IPS-11a (cell line): ENCODE measurements around the gene TUFT1.

Source experiments
- H3K4me3 ChIP-seq: one replicate; pipeline ENCODE4 v1.5.1; 2013; ENCODE audit warnings: low read depth, low read length, control low read depth

TUFT1 gene, protein sequence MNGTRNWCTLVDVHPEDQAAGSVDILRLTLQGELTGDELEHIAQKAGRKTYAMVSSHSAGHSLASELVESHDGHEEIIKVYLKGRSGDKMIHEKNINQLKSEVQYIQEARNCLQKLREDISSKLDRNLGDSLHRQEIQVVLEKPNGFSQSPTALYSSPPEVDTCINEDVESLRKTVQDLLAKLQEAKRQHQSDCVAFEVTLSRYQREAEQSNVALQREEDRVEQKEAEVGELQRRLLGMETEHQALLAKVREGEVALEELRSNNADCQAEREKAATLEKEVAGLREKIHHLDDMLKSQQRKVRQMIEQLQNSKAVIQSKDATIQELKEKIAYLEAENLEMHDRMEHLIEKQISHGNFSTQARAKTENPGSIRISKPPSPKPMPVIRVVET

DNA sequence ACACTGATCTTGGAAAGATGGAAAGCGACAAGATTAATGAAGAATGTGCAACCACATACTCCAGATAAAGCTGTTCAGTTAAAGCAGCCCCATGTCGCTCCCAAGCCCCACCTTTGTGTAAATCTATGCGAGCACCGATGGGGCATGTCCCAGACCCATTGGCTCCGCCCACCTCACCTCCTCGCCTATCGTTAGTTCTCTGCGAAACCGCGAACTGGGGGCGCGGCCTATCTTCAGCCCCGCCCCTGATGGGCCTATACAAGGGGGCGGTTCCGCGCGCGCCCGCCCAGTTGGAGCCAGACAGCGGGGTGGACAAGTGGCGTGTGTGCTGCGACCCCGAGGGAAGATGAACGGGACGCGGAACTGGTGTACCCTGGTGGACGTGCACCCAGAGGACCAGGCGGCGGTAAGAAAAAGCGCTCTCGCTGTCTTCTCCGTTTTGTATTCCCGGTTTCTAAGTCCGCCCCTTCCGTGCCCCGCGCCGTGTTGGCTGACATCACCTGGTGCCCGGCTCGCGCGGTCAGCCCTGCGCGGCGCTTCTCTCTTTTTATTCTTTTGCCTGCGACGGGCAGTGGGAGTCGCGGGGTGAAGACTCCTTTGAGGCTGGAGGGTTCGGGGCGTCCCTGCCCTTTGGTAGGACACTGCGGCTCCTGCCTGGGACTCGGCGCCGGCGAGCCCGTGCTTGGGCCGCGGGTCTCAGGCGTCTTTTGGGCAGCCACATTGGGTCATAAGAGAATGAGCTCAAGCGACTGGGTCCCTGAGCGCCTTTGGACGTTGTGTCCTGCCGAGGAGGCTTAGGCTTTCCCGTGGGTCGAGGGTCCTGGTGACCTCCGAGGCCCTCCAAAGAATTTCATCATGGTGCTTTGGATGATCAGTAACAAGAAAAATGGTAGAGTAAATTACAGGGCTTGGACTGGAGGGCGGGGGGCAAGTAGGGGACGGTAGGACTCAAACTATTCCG lies at the start of gene TUFT1:
Gene TUFT1, plus strand, starts transcription at position 289 of the 961 bp plus-strand sequence. Its CDS starts 58 bp downstream, at position 347.
- H3K4me3 ChIP-seq = peak within 1 kb of the TSS; percentile 89

DNA sequence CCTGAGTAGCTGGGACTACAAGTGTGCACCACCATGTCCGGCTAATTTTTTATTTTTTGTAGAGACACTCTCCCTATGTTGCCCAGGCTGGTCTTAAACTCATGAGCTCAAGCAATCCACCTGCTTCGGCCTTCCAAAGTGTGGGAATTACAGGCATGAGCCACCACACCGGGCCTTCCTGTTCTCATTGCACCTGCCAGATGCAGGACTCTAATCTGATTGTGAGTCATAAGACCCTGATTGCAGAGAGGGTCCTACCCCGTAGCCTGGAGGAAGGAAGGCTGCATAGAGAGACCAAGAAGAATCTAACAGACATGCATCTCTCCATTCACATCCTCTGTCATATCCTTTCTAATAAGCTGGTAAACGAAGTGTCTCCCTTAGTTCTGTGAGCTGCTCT lies 48.5 kb upstream of the TUFT1 start:
- no peak overlapping the region for H3K4me3 ChIP-seq

DNA sequence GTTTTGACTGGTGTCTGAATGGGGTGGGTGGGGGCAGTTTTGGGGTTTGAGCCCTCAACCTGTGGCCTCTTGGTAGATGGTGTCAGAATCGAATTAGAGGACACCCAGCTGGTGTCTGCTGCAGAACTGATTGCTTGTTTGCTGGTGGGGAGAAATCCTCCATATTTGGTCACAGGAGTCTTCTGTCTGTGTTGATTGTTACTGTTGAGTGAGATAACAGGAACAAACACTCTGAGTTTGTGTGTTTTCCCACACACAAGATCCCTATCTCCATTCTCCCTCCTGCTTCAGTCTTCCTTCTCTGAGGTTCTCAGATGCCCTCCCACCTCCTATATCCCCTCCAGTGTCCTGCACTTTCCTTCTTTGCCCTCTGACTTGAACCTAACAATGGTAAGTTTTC lies 48.0 kb upstream of the TUFT1 start:
- no peak overlapping the region for H3K4me3 ChIP-seq

DNA sequence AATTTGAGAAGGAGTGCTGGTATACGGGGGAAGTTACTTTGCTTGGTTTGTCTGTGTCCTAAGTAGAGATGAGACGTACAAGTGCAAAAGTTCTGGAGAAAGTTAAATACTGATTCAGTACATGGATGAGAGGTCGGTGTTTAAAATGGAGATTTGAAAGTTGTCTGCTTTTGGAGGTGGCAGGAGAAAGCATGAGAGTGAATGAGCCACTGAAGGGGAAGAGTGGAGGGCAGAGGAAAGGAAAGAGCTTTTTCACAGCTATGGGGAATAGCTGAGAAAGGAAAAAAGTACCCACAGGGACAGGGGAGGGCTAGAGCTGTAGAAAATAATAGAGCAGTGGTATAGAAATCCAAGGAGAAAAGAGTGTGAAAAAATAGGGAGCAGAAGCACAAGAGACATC lies 47.1 kb upstream of the TUFT1 start:
- H3K4me3 ChIP-seq = no peak overlapping the region

DNA sequence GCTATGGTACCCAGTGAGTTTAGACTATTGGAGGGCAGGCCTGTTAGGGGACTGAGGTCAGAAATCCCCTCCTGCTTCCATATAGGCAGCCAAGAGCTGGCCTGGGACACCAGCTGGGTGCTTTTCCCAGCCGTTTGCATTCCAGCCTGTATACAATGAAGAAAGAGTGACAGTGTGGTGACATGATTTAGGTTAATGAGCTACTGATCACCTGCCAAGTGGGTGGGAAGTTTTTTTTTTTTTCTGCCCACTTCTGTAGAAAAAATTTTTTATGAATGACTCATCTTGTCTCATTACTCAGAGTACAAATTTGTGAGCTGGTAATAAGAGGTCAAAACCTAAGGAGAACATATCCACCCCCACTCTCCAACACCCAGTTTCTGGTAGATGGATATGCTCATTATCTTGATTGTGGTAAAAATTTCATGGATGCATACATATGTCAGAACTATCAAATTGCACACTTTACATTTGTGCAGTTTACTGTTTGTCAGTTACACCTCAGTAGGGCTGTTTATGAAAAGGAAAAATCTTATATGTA lies 45.3 kb upstream of the TUFT1 start:
- no peak overlapping the region for H3K4me3 ChIP-seq

DNA sequence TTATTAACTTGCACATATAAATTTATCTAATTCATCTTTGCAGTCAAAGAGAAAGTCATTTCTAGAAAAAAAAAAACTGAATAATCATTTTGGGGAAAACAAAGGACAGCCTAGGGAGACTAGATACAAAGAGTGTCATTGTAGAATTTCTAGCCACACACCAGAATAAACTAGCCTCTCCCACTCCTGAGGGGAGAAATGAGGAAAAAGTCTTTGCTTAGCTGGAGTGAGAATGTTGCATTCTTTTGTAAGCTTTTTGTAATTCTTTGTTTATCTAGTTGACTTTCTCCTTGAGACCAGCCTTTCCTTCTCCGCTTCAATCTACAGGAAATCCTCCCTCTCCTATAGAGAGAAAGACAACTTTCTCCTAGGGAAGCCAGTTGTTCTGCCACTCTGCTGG lies 44.8 kb upstream of the TUFT1 start:
- no peak overlapping the region for H3K4me3 ChIP-seq

DNA sequence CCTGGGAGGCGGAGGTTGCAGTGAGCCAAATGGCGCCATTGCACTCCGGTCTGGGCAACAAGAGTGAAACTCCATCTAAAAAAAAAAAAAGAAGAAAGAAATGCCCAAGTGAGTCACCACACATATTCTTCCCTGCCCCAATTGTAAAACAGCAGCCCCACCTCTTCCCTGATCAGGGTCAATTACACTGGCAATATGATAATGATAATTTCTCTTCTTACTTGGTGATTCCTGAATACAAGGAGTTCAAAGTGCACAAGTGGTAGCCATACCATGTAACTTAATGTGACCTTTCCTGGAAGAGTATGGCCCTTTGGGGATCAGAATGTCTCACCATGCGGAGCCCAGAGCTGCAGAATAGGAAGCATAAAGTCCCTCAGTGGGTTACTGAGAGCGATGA lies 40.7 kb upstream of the TUFT1 start:
- H3K4me3 ChIP-seq = no peak overlapping the region

DNA sequence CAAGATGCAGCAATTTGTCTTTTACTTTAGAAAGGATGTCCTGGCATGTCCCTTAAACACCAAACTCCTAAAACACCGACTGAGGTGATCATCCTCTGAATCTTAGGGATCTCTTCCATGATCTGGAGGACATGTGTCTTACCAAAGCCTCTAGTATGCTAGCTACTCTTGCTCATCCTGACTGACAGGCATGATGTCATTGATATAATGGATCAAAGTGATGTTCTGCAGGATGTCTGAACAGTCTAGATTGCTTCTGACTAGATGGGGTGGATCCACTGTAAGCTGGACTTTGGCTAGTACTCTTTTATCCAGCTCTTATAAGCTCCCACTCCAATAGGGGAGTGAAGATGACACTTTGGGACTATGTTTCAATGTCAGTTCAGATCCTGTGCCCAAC lies 40.2 kb upstream of the TUFT1 start:
- no peak overlapping the region for H3K4me3 ChIP-seq

DNA sequence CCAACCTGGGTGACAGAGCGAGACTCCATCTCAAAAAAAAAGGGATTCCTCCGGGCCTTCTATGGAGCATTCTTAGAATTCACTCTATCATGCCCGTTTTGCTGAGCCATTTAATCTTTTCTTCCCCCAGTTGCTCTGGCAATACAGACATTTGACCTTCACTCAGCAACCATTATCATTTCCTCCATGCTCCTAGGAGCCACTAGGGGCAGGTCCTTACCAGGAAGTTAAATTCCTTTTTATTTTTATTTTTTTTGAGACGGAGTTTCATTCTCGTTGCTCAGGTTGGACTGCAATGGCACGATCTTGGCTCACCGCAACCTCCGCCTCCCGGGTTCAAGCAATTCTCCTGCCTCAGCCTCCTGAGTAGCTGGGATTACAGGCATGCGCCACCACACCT lies 38.6 kb upstream of the TUFT1 start:
- H3K4me3 ChIP-seq = no peak overlapping the region

DNA sequence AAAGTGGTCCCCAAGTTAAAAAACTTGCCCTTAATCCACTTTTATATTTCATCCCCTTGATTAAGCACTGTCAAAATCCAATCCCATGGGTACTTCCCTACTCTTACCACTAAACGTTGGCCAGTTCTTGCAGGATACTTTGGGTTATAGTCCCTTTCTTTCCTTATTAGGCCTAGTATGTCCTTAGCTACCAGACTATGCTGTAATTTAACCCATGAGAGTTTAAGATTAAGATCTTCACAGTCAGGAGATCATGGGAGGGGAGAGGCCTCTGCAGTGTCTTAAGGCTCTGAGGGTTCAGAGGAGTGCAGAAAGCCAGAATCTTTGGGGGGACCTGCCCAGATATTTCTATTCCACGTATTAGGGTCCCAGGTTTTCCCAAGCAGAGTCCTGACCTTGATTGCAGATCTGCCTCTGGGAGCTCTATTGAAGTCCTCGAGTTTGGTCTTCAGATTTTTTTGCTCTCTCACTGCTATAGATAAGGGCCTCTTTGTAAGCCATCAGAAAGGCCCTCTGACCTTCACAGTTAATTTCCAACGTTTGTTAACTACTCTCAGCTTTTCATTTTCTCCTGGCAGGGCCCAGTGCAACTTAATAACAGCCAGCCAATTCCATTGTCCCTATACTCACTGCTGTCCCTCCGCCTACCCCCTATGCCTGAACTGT lies 37.9 kb upstream of the TUFT1 start:
- no peak overlapping the region for H3K4me3 ChIP-seq

DNA sequence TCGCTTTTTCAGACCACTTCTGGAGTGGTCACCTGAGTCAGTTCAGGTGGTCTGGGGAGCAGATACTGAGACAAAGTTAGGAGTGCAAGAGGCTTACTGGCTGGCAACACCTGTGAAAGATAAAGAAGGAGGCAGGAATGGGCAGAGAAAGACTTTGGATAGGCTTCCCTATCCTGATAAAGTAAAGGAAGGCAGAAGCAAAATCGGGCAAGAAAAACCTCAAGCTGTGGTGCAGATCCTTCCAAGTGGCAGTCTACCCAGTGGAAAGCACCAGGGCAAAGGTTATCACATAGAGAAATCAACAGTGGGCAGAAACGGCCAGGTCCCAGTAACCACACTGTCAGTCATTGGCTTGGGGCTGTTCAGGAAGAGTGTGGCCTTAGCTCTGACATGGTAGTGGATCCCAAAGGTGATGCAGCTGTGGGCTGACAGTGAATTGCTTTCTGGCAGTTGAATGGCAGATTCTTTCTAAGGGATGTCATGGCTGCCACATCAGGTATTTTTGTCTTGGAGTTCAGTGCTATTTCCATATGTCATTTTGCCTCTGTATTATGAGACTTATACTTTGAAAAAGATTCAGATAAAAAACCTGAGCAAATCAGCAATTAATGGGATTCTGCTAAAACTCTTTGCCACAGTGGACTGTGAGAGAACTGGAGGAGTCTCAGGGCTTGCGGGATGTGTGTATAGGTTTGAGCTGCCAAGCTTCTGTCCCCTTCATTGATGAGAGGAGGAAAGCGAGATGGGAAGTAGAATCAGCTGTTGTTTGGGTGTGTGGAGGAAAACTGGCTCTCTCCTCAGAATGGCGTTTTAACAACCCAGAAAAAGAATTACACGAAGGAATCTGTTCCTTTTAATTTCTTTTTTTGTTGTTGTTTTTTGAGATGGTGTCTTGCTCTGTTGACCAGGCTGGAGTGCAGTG lies 37.0 kb upstream of the TUFT1 start:
- H3K4me3 ChIP-seq = no peak overlapping the region

DNA sequence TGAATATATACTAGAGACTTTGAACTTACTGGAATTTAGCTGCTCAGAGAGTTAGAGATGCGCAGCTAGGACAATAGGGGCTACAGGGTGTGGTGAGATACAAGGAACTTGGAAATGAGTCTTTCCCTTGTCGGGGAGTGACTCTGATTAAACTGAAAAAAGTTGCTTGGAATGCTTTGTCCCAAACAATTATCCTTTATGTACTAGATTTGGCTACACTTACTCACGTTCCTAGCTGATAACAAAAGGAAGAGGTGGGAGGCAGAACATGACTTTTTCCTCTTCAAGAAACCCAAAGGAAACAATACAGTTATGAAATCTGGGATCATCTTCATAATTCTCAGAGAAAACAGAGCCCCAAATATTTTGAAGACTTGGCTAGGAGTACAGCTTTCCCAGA lies 35.9 kb upstream of the TUFT1 start:
- H3K4me3 ChIP-seq = no peak overlapping the region

DNA sequence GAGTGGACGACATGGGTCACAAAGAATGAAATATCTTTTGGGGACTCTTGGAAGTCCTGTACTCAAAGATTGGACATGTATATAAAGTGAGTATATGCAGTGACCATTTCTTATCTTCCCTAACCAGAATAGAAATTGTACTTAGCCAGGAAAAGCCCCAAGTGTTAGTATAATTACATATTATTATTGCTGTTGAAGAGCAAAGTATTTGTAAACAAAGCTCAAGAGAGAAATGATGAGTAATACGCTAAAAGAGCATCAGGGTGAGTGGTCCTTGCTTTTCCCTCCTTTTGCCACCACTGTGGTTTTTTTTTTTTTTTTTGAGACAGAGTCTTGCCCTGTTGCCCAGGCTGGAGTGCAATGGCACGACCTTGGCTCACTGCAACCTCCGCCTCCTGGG lies 35.4 kb upstream of the TUFT1 start:
- H3K4me3 ChIP-seq = no peak overlapping the region

DNA sequence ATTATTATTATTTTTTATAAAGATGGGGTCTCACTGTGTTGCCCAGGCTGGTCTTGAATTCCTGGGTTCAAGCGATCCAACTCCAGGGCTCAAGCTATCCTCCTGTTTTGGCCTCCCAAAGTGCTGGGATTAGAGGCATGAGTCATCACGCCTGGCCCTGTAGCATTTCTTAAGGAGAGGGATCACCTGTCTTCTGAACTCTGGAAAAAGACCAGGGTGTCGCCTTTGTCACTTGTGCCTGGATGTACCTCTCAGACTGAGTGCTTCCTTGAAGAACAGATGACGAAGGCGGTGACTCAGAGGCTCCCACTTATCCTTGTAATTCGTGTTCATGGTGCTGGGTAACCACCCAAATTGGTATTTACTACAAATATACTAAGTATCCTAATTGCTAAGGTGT lies 31.3 kb upstream of the TUFT1 start:
- no peak overlapping the region for H3K4me3 ChIP-seq

DNA sequence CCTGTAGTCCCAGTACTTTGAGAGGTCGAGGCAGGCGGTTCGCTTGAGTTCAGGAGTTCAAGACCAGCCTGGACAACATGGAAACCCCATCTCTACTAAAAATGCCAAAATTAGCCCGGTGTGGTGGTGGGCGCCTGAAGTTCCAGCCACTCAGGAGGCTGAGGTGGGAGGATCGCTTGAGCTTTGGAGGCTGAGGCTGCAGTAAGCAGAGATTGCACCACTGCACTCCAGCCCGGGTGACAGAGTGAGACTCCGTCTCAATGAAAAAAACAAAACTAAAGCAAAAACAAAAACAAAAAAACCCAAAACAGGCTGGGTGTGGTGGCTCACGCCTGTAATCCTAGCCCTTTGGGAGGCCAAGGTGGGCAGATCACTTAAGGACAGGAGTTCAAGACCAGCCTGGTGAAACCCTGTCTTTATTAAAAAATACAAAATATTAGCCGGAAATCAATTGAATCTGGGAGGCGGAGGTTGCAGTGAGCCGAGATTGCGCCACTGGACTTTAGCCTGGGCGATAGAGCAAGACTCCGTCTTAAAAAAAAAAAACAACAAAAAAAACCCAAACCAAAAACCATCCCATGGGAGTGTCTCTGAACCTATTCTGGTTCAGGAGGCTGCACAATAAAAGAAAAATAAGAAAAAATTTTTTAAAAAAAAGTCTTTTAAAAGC lies 30.6 kb upstream of the TUFT1 start:
- no peak overlapping the region for H3K4me3 ChIP-seq

DNA sequence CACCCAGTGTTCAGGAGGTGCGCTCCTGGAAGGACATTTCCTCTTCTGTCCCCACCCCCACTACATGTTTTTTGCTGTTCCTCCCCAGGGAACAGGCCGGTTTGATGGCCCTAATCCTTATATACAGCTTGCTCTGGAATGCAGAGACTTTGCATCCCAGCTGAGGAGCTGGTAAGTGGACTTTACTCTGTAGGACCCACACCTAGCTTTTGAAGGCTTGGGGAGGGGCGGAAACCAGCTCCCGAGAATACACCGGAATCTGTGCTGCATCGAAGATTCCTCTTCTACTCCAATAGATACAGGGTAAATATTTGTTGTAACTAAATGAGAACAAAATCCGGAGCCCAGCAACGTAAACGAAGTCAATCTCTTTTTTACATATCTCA lies 30.1 kb upstream of the TUFT1 start:
- peak overlapping the region; percentile 78 for H3K4me3 ChIP-seq

DNA sequence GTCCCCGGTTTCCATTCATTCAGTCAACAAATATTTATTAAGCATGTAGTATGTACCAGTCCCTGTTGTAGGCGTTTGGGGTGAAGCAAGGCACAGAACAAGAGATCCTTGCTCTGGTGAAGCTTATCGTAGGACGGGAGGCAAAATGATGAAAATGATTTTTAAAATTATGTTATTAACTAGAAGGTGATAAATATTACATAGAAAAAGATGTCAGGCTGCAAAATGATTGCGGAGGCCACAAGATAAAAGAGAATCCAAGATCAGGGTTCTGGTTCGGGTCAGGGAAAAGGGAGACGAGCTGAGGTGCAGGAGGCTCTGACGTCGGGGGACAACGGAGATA lies 29.5 kb upstream of the TUFT1 start:
- peak overlapping the region; percentile 78 for H3K4me3 ChIP-seq

DNA sequence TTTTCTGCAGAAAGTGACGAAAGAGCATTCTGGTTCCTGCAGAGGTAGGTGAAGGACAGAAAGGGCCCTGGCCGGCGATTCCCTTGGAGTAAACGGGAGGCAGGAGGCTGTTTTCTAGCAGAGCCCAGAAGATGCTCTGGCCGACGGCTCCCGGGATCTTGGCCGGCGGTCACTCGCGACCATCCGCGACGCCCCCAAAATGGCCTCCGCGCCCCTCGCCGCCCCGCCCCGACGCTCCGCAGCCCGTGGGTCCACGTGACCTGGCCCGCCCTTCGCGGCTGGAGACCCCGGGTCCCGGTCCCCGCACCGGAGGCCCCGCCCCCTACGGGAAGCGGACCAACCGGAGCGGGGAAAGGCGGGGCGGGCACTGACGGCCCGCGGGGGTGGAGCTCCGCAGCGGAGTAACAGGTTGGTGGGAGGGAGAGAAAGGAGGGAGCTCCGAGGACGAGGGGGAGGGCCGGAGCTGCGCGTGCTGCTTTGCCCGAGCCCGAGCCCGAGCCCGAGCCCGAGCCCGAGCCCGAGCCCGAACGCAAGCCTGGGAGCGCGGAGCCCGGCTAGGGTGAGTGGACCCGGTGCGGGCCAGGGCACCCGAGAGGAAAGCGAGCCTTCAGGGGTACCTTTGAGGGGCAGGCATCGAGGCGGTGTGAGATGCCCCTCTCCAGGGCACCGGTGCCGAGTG lies 29.0 kb upstream of the TUFT1 start, which contains the start of gene CGN:
Gene CGN, plus strand, starts transcription at position 431 of the 679 bp plus-strand sequence. CDS start 7,133 bp downstream, outside the sequence.
- H3K4me3 ChIP-seq = peak within 1 kb of the TSS; percentile 78

DNA sequence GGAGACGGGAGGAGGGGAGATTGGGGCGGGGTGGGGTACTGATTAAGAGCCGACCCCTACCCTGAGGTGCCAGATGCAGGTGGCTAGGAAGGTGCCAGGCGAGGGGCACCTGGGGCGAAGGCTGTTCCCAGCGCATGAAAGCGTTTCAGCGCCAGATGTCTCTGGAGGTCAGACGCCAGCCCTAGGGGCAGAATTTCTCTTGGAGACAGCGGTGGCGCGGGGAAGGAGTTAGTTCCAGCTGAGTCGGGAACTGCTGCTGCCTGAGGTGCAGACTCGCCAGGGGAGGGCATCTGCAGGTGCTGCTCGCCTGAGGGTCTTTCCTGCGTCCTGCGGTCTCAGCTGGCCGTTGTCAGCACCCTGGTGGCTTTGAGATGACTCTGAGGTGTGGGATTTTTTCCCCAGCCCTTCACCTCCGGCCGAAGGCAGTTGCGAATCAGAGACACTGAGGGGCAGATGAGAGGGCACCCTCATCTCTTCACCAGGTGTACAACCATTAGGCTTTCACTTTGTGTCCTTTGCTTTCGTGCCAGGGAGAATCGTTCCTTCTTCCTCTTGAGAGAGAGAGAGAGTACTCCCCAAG lies 28.4 kb upstream of the TUFT1 start:
- H3K4me3 ChIP-seq = peak overlapping the region; percentile 69
